Hematopoietic multipotent progenitor cell treated with erythropoietin and hydrocortisone succinate and interleukin-3 and kit ligand, for 17 days (in vitro differentiated cells): Measurements from ENCODE around the gene C1S.
"Not testable (repeated sequence)": the region's sequence is repeated elsewhere in the genome, so short reads cannot be mapped to it uniquely, and the experiment has no call there.

ENCODE experiments used
- DNase-seq: peaks from one replicate; pipeline ENCODE4 v3.0.0-alpha.2; 2015; ENCODE audit warnings: low spot score

Gene C1S

GRCh38 chr12:7046383-7047105 lies 14.0 kb upstream of the C1S start:
- no peak for DNase-seq

GRCh38 chr12:7047306-7047705 lies 13.2 kb upstream of the C1S start:
- no peak for DNase-seq

DNA sequence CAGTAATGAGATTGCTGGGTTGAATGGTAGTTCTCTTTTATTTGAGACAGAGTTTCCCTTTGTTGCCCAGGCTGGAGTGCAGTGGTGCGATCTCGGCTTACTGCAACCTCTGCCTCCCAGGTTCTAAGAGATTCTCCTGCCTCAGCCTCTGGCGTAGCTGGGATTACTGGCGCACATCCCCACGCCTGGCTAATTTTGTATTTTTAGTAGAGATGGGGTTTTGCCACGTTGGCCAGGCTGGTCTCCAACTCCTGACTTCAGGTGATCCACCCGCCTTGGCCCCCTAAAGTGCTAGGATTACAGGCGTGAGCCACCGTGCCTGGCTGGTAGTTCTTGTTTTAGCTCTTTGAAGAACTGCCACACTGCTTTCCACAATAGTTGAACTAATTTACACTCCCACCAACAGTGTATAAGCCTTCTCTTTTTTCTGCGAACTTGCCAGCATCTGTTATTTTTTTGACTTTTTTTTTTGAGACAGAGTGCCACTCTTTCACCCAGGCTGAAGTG lies 11.0 kb upstream of the C1S start:
- not testable (repeated sequence) for DNase-seq

GRCh38 chr12:7049973-7050372 lies 10.5 kb upstream of the C1S start:
- DNase-seq, result not testable (repeated sequence)

DNA sequence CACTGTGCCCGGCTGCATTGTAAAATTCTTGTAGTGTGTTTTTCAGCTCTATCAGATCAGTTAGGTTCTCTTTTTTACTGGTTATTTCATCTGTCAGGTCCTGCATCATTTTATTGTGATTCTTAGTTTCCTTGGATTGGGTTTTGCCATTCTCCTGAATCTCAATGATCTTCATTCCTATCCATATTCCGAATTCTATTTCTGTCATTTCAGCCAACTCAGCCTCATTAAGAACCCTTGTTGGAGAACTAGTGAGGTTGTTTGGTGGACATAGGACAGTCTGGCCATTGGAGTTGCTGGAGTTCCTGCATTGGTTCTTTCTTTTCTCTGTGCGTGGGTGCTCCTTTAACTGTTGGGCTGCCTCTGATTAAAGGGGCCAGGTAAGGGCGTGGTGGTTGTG lies 5.6 kb upstream of the C1S start:
- DNase-seq, result no peak

DNA sequence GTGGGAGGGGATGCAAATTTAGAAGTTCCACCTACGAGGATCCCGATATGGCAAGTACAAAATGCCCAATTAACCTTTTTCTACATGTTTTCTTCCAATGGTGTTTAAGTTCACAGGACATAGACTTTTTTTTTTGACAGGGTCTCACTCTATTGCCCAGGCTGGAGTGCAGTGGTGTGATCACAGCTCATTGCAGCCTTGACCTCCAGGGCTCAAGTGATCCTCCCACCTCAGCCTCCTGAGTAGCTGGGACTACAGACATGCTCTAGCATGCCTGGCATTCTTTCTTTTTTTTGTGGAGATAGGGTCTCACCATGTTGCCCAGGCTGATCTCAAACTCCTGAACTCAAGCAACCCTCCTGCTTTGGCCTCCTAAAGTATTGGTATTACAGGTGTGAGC lies 4.8 kb upstream of the C1S start:
- DNase-seq, result not testable (repeated sequence)

GRCh38 chr12:7058163-7058845 lies 2.2 kb upstream of the C1S start:
- DNase-seq, result no peak

GRCh38 chr12:7058850-7059395 lies 1.6 kb upstream of the C1S start:
- DNase-seq, result no peak

DNA sequence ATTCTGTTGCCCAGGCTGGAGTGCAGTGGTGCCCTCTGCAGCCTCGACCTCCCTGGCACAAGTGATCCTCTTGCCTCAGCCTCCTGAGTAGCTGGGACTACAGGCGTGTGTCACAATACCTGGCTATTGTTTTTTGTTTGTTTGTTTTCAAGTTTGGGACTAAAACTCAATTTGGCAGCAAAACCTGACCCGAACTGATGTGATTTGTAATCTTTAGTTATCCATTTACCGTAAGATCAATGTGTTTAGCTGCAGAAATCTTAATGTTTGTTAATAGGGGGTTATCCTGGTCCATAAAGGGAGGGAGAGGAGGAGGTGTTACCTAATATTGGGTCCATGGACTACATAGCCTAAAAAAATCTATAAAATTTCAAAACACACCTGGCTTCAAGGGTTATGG lies 738 bp upstream of the C1S start:
- DNase-seq, result no peak

- no peak for DNase-seq
These were observed 620 bp downstream of the C1S start for GRCh38 chr12:7061138-7061537.

DNA sequence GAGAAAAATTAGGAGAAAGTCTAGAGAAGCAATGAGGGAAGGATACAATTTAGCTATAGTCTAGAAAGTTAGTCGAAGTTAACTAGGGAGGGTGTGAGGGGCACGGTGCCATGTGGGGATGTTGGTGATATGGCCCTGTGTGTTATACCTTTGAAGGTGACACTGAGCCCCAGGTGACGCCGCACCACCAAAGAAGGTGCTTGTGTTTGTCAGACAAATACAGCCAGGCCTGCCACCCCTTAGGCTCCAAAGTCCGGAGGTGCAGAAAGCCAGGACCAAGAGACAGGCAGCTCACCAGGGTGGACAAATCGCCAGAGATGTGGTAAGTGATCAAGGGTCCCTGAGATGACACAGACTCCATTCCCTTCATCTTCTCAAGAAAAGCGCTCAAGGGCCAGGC lies 1.1 kb downstream of the C1S start:
- no peak for DNase-seq

DNA sequence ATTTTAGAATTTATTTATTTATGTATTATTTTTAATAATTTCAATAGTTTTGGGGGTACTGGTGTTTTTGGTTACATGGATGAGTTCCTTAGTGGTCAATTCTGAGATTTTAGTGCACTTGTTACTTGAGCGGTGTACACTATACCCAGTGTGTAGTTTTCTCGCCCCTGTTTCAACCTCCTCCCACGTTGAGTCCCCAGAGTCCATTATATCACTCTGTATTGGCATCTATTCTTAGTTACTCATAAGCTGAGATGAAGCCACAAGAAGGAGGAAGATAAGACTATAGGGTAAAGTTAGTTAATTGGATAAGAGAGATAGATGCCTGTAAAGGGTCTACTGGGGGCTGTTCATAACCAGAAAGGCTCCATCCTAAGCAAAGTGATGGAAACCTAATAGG lies 4.0 kb downstream of the C1S start:
- DNase-seq, result no peak

DNA sequence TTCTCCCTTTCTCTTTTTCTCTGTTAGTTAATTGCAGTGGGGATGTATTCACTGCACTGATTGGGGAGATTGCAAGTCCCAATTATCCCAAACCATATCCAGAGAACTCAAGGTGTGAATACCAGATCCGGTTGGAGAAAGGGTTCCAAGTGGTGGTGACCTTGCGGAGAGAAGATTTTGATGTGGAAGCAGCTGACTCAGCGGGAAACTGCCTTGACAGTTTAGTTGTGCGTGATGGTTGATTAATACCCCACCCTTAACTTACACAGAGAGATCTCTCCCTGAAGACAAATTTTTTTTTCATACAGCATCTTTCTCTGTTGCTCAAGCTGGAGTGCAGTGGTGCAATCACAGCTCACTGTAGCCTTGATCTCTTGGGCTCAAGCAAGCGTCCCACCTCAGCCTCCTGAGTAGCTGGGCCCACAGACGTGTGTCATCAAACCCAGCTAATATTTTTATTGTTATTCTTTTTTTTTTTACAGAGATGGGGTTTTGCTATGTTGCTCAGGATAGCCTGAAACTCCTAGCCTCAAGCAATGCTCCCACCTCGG lies 4.6 kb downstream of the C1S start:
- DNase-seq, result no peak

DNA sequence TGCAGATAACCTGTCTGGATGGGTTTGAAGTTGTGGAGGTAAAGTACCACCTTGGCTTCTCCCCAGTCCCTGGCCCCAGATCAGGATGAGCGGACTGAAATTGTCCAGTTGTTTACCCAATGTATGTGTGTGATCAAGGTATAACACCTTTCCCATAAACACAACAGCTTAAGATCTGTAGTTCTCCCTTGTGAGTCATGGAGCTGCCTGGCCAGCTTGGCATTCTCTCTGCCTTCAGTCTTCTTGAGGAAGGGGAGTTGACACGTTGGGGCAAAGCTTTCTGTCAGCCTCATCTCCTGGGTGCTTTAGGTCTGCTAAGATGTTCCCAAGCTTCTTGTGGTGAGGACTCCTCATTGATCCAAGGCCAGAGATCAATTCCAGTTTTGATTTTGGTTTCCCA lies 6.1 kb downstream of the C1S start:
- no peak for DNase-seq

GRCh38 chr12:7067096-7067495 lies 6.6 kb downstream of the C1S start:
- no peak for DNase-seq

GRCh38 chr12:7068240-7068993 lies 7.9 kb downstream of the C1S start:
- DNase-seq, result no peak

DNA sequence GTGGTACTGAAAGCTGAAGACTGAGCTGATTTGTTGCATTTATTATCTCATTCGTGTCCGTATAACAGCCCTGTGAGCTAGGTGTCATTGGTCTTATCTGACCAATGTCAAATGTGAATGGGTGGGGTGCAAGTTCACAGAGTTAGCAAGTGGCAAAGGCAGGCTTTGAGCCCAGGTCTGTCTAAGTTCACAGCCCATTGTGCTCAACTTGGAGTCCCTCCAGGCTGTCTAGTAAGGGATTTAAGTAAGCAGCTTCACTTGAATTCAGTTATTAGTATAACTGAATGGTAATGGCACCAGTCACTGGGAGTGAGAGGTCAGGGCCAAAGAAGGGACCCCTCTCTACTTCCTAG lies 8.5 kb downstream of the C1S start:
- DNase-seq, result peak; percentile 26

GRCh38 chr12:7069386-7069785 lies 8.9 kb downstream of the C1S start:
- no peak for DNase-seq

- DNase-seq, result no peak
These were observed 11.5 kb downstream of the C1S start for GRCh38 chr12:7072035-7072434.

DNA sequence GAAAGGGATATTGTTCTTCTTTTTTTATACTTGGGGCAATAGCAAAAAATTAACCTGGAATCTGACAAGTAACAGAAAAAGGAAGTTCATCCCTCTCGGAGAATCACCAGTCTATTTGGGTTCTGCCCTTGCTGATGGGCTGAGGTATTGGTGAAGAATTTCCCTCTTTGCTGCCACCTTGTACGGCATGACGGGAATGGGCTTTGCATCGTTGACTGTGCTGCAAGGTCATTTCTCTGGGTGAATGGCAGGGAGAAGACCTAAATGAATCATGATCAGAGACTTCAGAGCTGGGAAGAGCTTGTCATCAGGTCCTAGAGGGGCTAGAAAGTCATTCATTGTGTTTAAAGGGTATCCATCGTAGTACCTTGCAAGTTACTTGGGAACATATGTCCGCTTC lies 12.0 kb downstream of the C1S start:
- no peak for DNase-seq

GRCh38 chr12:7073946-7074345 lies 13.4 kb downstream of the C1S start:
- no peak for DNase-seq

- no peak for DNase-seq
These were observed 15.0 kb downstream of the C1S start for GRCh38 chr12:7075518-7075917.

GRCh38 chr12:7075939-7076338 lies 15.4 kb downstream of the C1S start:
- no peak for DNase-seq
